NAMALWA (cell line): ENCODE data around the gene DIRAS1.
A peak's percentile ranks its signal among the peaks of the same experiment; 100 is the strongest.
"Not testable (repeated sequence)": the region's sequence is repeated elsewhere in the genome, so short reads cannot be mapped to it uniquely, and the experiment has no call there.

Source experiments
- DNase-seq: peaks from one replicate; pipeline ENCODE4 v3.0.0-alpha.2; 2015; ENCODE audit warnings: low spot score

Gene DIRAS1

DNA sequence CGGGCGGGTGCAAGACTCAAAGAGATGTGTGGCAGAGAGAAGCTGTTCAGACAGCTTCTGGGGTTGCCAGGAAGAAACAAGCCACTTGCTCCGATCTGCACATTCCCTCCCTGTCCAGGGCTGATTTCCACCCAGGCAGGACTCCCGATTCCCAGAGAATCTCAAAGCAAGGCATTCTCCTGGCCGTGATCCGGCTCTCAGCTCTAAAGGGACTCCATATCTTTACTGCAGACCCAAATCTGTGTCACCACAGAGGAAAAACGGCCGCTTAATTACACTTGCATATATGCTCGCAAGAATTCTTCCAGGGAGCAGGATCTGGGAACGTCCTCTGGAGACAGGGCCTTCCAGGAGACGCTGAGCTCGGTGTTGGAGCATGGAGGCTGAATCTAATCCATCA lies 44.3 kb downstream of the DIRAS1 start:
- no peak for DNase-seq

DNA sequence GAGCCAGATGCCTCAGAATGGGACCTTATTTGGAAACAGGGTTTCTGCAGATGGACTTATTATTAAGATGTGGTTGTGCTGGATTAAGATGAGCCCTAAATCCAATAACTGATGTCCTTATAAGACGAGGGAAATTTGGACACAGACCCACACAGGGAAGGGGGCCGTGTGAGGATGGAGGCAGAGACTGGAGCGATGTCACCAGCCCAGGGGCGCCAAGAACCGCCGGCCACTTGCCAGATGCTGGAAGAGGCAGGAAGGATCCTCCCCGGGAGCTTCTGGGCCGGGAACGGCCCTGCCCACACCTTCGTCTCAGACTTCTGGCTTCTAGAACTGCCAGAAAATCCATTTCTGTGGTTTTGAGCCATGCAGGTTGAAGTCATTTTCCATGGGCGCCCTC lies 45.3 kb downstream of the DIRAS1 start:
- DNase-seq: no peak

DNA sequence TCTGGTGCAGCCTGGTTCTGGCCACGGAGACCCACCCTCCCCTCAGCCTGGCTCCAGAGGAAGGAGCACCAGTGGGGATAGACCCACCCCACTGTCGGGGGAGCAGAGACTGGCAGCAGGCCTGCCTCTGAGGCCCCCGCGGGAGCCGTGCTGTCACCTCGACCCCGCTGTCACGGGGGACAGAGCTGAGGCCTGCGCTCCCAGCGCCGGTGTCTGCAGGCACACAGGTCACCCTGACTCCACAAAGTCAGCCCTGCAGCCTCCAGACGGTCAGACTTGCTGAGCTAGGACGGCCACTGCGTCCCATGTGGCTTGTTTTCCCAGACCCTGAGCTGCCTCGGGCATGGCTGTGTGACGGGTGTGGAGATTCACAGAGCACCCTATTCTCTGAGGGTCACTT lies 51.0 kb downstream of the DIRAS1 start:
- DNase-seq: no peak

DNA sequence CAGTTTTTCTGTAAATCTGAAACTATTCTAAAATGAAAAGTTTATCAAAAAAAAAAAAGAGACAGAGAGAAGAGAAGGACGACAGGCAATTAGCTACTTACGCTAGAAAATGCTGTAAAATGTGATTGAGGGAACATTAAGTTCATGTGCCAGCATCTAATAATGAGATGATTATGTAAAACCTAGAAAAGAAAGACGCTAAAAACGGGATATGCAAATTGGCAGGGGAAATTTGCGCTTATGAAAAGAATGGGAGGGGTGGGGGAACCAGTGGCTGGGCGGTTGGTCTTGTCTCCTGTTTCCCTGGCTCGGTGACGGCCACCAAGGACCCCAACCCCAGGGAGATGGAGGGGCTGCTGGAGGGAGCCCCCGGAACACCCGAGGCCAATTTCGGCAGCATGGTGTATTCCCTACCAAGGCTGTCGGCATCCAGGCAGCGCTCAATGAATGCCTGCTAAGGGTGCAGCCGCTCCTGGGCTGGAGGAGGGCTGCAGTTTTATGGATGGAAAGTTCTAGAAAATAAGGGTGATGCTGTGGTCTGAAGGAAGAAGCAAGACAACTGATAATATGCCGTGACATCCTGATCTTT lies 52.9 kb downstream of the DIRAS1 start:
- DNase-seq: peak; percentile 49

DNA sequence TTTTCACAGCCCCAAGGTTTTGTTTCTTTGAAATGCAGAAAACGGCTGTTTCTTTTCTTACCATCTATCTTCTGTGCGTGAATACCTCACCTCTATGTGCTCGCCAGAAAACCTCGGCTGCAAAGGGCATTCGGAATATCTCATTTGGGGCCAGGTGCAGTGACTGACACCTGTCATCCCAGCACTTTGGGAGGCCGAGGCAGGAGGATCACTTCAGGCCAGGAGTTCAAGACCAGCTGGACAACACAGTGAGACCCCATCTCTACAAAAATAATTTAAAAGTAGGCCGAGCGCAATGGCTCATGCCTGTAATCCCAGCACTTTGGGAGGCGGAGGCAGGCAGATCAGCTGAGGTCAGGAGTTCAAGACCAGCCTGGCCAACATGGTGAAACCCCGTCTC lies 53.8 kb downstream of the DIRAS1 start:
- DNase-seq: not testable (repeated sequence)

DNA sequence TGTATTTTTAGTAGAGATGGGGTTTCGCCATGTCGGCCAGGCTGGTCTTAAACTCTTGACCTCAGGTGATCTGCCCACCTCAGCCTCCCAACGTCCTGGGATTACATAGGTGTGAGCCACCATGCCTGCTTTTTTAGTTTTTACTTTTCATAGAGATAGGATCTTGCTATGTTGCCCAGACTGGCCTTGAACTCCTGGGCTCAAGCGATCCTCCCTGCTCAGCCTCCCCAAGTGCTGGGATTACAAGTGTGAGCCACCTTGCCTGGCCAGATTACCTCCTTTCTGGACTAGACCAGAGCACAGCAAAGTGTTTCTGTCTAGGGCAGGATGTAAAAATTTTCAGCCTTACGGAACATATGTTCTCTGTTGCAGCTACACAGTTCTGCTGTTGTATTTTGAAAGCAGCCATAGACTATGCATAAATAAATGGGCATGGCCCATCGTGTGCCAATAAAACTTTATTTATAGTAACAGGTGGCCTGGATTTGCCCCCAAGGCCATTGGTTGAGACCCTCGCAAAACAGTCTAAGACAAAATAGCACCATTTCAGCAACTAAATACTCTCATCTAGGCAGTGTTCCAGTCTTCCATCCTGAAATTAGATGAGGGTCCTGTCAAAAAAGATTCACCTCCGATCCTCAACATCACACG lies 54.7 kb downstream of the DIRAS1 start:
- no peak for DNase-seq

DNA sequence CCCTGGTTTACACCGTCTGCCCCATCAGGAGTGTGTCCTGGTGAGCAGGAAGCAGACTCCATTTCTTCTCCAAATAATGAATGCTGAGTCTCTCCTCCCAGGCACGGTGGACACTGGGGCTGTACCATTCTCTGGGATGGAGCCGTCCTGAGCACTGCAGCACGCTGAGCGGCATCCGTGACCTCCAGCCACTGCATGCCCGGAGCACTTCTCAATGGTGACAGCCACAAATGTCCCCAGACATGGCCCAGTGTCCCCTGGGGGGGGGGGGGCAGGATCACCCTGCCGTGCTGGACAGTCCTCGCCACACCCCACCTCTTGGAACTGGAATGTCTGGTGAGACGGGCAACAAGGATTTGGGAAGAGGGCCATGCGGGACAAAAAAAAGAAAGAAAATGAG lies 56.1 kb downstream of the DIRAS1 start:
- DNase-seq: no peak
